Kidney (tissue), 14 donors: ENCODE results near the gene HLA-C. TPM values are rescaled to one million over a fixed set of nuclear protein-coding genes. Genes with fewer than 3 reads are reported as not detected.

Experiments
- DNase-seq, 5 donors: peaks; one replicate each; pipeline ENCODE4 v3.0.0-alpha.2; 2013 to 2020
- FAIRE-seq: peaks from 2 replicates; lab custom pipeline; 2012; peaks lifted over from hg19 to GRCh38; lab: Jason Lieb, UNC
- H3K27ac ChIP-seq, 2 donors: one replicate each; pipeline ENCODE4 v1.7.0; 2013; ENCODE audit warnings: low read depth in 2 of 2, low read length in 2 of 2, inconsistent platforms in 1 of 2
- H3K27me3 ChIP-seq: one replicate; pipeline ENCODE4 v1.7.1; 2013; ENCODE audit warnings: low read length, inconsistent platforms; ENCODE audit not compliant: control insufficient read depth, insufficient read depth
- H3K36me3 ChIP-seq, 3 donors: one replicate each; pipeline versions ENCODE4 v1.7.0 to v1.7.1; 2013; ENCODE audit warnings: low read length in 3 of 3, control low read depth in 1 of 3, inconsistent platforms in 1 of 3; ENCODE audit not compliant: insufficient read depth in 3 of 3, control insufficient read depth in 2 of 3
- H3K4me1 ChIP-seq, 3 donors: one replicate each; pipeline versions ENCODE4 v1.7.0 to v1.7.1; 2013; ENCODE audit warnings: low read length in 3 of 3, inconsistent platforms in 1 of 3, low read depth in 1 of 3; ENCODE audit not compliant: control insufficient read depth in 2 of 3, insufficient read depth in 2 of 3
- H3K4me3 ChIP-seq, 3 donors: one replicate each; pipeline versions ENCODE4 v1.7.0 to v1.8.1; 2013; ENCODE audit warnings: low read length in 3 of 3, control low read depth in 1 of 3, inconsistent platforms in 1 of 3
- H3K9ac ChIP-seq, 3 donors: one replicate each; pipeline versions ENCODE4 v1.7.0 to v1.7.1; 2013; ENCODE audit warnings: low read length in 3 of 3, control low read depth in 1 of 3, inconsistent platforms in 1 of 3
- H3K9me3 ChIP-seq, 3 donors: one replicate each; pipeline versions ENCODE4 v1.7.0 to v1.7.1; 2013; ENCODE audit warnings: low read length in 3 of 3, control low read depth in 1 of 3, inconsistent platforms in 1 of 3; ENCODE audit not compliant: control insufficient read depth in 2 of 3, insufficient read depth in 1 of 3
- intact Hi-C: fragments of 100-400 bp; cut with DNase I; formaldehyde crosslinking; loops from one replicate; pipeline ENCODE4 v1.11.1; 2022
- polyA plus RNA-seq: library from polyadenylated mRNA; stranded (reverse); fragments of 350-450 nt; fragmentation: Illumina TruSeq; extraction: RNeasy Lipid Tissue Mini Kit (QIAGEN cat#74804); gene quantifications from one replicate; pipeline ENCODE4 v1.2.3, GENCODE V29; 2014; ENCODE audit warnings: low read depth, low replicate concordance; ENCODE audit not compliant: insufficient read depth
- total RNA-seq: library from RNA; stranded (reverse); fragmentation: NEBNext Ultra II Directional; extraction: Animal tissue kit (Norgen Biotek cat#: 25700); gene quantifications from one replicate; pipeline ENCODE4 v1.2.1, GENCODE V29; 2021
- TF ChIP-seq, protein P1 (sequence below): IDR thresholded peaks from 3 replicates; pipeline ENCODE4 v1.5.1; 2012; ENCODE audit warnings: mild to moderate bottlenecking, moderate library complexity, borderline replicate concordance; ENCODE audit not compliant: insufficient read depth; ENCODE audit errors: extremely low read depth
- donor health status: control.
- donor health status: control.
- donor health status: control.
- donor health status: control.
- donor health status: control.
- donor health status: DM: yes; HTN: yes; CAD: no.
- donor health status: Normal renal cell carcinoma (clear cell type).

Gene HLA-C
- total and polyA plus RNA-seq, 2 donors from 2014 or later, result 433 to 901 TPM

DNA sequence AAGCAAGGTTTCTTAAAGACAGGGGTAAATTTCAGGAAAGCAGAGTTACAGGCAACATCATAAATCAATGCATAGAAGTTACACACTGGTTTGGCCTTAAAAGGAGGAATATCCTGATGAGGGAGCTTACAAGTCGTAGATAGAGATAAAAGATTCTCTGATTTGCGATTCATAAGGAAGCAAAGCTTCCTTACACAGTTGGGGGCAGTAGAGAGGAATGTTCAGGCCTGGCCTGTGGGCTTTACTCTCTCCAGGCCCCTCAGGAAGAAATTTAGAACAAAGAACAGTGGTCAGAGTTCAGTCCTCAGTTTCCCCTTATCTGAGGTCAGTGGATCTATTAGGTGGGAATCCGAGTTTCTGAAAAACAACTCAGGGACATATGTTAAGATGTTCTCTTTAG, 19.3 kb downstream of the HLA-C start:
- no peaks in the 10 kb centered on the region for H3K4me1 ChIP-seq
- FAIRE-seq (no peak), DNase-seq (no peak)
- no peak overlapping the region for H3K4me3 ChIP-seq
- intact Hi-C loops, result no loop called here
- H3K27ac ChIP-seq, result no peak overlapping the region
- H3K9me3 ChIP-seq, result no peaks in the 10 kb centered on the region
- H3K9ac ChIP-seq, result no peak overlapping the region
- no peaks in the 10 kb centered on the region for H3K27me3 ChIP-seq
- TF ChIP-seq, protein P1, sequence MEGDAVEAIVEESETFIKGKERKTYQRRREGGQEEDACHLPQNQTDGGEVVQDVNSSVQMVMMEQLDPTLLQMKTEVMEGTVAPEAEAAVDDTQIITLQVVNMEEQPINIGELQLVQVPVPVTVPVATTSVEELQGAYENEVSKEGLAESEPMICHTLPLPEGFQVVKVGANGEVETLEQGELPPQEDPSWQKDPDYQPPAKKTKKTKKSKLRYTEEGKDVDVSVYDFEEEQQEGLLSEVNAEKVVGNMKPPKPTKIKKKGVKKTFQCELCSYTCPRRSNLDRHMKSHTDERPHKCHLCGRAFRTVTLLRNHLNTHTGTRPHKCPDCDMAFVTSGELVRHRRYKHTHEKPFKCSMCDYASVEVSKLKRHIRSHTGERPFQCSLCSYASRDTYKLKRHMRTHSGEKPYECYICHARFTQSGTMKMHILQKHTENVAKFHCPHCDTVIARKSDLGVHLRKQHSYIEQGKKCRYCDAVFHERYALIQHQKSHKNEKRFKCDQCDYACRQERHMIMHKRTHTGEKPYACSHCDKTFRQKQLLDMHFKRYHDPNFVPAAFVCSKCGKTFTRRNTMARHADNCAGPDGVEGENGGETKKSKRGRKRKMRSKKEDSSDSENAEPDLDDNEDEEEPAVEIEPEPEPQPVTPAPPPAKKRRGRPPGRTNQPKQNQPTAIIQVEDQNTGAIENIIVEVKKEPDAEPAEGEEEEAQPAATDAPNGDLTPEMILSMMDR, result no peak
- no peaks in the 10 kb centered on the region for H3K36me3 ChIP-seq

DNA sequence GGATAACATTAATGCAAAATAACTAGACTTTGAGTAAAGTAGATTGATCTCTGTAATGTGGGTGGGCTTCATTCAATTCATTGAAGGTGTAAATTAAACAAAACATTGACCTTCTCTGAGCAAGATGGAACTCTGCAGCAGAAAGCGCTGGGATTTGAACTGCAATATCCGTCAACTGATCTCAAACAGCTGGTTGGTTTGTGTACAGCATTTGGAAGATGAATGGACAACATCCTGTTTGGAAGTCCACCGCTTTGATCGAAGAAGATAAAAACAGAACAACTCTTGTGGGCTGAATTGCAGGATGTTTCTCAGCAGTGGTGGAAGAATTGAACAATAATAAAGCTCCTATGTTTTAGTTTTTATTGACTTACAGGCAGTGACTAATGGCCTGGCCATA, 20.6 kb downstream of the HLA-C start:
- FAIRE-seq (no peak), DNase-seq (peak in 1 of 5 donors; percentile 63)
- Histone ChIP-seq H3K4me3 (no peak overlapping the region), H3K4me1 (no peaks in the 10 kb centered on the region), H3K27ac (no peak overlapping the region), H3K27me3 (no peaks in the 10 kb centered on the region), H3K36me3 (no peaks in the 10 kb centered on the region), H3K9ac (no peak overlapping the region), H3K9me3 (no peaks in the 10 kb centered on the region)
- intact Hi-C loops, result no loop called here
- TF ChIP-seq, protein P1, result no peak

DNA sequence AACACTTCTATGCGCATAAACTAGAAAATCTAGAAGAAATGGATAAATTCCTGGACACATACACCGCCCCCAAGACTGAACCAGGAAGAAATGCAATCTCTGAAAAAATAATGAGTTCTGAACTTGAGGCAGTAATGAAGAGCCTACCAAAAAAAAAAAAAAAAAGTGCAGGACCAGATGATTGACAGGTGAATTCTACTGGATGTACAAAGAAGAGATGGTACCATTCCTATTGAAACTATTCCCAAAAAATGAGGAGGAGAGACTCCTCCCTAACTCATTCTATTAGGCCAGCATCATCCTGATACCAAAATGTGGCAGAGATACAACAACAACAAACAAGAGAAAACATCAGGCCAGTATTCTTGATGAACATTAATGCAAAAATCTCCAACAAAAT, 22.7 kb downstream of the HLA-C start:
- H3K27me3 ChIP-seq, result no peaks in the 10 kb centered on the region
- H3K27ac ChIP-seq, result no peak overlapping the region
- H3K36me3 ChIP-seq, result no peaks in the 10 kb centered on the region
- DNase-seq, result no peak
- no peaks in the 10 kb centered on the region for H3K4me1 ChIP-seq
- no peak overlapping the region for H3K4me3 ChIP-seq
- no peak overlapping the region for H3K9ac ChIP-seq
- TF ChIP-seq, protein P1, result no peak
- no peak for FAIRE-seq
- intact Hi-C loops, result no loop called here
- no peaks in the 10 kb centered on the region for H3K9me3 ChIP-seq

DNA sequence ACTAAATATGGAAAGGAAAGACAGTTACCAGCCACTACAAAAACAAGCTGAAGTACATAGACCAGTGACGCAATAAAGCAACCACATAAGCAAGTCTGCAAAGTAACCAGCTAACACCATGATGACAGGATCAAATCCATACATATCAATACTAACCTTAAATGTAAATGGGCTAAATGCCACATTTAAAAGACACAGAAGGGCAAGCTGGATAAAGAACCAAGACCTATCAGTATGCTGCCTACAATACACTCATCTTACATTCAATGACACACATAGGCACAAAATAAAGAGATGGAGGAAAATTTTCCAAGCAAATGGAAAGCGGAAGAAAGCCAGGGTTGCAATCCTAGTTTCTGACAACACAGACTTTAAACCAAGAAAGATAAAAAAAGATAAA, 24.1 kb downstream of the HLA-C start:
- no peaks in the 10 kb centered on the region for H3K9me3 ChIP-seq
- no peaks in the 10 kb centered on the region for H3K36me3 ChIP-seq
- no peak overlapping the region for H3K9ac ChIP-seq
- no peak overlapping the region for H3K4me3 ChIP-seq
- no peak for DNase-seq
- no peak overlapping the region for H3K27ac ChIP-seq
- TF ChIP-seq, protein P1, result no peak
- H3K4me1 ChIP-seq, result no peaks in the 10 kb centered on the region
- intact Hi-C loops, result no loop called here
- no peaks in the 10 kb centered on the region for H3K27me3 ChIP-seq
- no peak for FAIRE-seq
